Umbilical cord (tissue), 1 donor: ENCODE results near the gene ZNF680. TPM values are rescaled to one million over a fixed set of nuclear protein-coding genes. Genes with fewer than 3 reads are reported as not detected.

ENCODE experiments used
- total RNA-seq: library from RNA; depleted of rRNA; stranded (reverse); fragments of >200 nt; gene quantifications from one replicate; pipeline ENCODE4 v1.2.3, GENCODE V29; 2014; ENCODE audit warnings: low replicate concordance; ENCODE audit not compliant: insufficient read depth

Gene ZNF680
- total RNA-seq, 1 donor from 2014 or later: 31.5 TPM

Other genes starting within 250 kb of the ZNF680 start
- 49.1 TPM for gene ZNF736, start 249.1 kb downstream of the ZNF680 start, total RNA-seq
- 11.6 TPM for gene ZNF107, start 103.1 kb upstream of the ZNF680 start, total RNA-seq
- 10.1 TPM for gene ZNF138, start 231.4 kb upstream of the ZNF680 start, total RNA-seq